Endothelial cell of umbilical vein (primary cell): Measurements from ENCODE around the gene EIF4B. TPM values are rescaled to one million over a fixed set of nuclear protein-coding genes. Genes with fewer than 3 reads are reported as not detected.

ENCODE experiments used
- BruUV-seq: library from RNA; stranded (reverse); fragments of 400-500 nt; replicated peaks from 2 replicates; lab custom pipeline; 2021; lab: Mats Ljungman, UMichigan
- CTCF ChIA-PET: fragments of 300-600, 350-600 bp; sonication (Branson Sonifier 250); formaldehyde crosslinking; loops from one replicate; lab custom pipeline; 2021; ENCODE audit warnings: antibody characterized with exemption, inconsistent platforms; lab: Charles Lee
- POLR2A ChIA-PET: fragments of 300-600, 350-600 bp; sonication (Branson Sonifier 250); formaldehyde crosslinking; loops from one replicate; lab custom pipeline; 2021; ENCODE audit warnings: antibody characterized with exemption, inconsistent platforms; lab: Charles Lee
- DNase-seq: peaks from one replicate; pipeline ENCODE4 v3.0.0-alpha.2; 2011; ENCODE audit warnings: low read depth, low spot score
- FAIRE-seq: peaks from 2 replicates; lab custom pipeline; 2011; peaks lifted over from hg19 to GRCh38; lab: Jason Lieb, UNC
- H2AFZ ChIP-seq: 2 replicates; pipeline ENCODE4 v1.6.0; 2012; ENCODE audit warnings: low read depth, low read length, control low read depth, inconsistent platforms
- H3K27ac ChIP-seq: 2 replicates; pipeline ENCODE4 v1.5.1; 2011; ENCODE audit warnings: low read depth, mild to moderate bottlenecking, control low read depth, low read length, moderate library complexity; ENCODE audit not compliant: insufficient read depth
- H3K27me3 ChIP-seq, 2 experiments: 2 replicates each; pipeline versions ENCODE4 v1.6.0 to v1.6.1; 2011; ENCODE audit warnings: low read length in 2 of 2, mixed read lengths in 1 of 2; ENCODE audit not compliant: control insufficient read depth in 2 of 2, insufficient read depth in 2 of 2
- H3K36me3 ChIP-seq, 2 experiments: 2 replicates in 1 of 2; 3 replicates in 1 of 2; pipeline ENCODE4 v1.5.1; 2011; ENCODE audit warnings: low read length in 2 of 2, mild to moderate bottlenecking in 1 of 2, moderate library complexity in 1 of 2; ENCODE audit not compliant: control insufficient read depth in 2 of 2, insufficient read depth in 2 of 2; ENCODE audit errors: extremely low read depth in 1 of 2
- H3K4me1 ChIP-seq: 3 replicates; pipeline ENCODE4 v1.5.1; 2011; ENCODE audit warnings: mild to moderate bottlenecking, low read length; ENCODE audit not compliant: control insufficient read depth, insufficient read depth; ENCODE audit errors: extremely low read depth
- H3K4me2 ChIP-seq: 2 replicates; pipeline ENCODE4 v1.6.1; 2011; ENCODE audit warnings: low read length, control low read depth, mixed read lengths; ENCODE audit not compliant: insufficient read depth
- H3K4me3 ChIP-seq, 3 experiments: fragments of 200-600 bp in 1 of 3; sonication (generic), shearing (Covaris generic) in 1 of 3; replicated peaks in 1 of 3; 2 replicates each; pipeline ENCODE4 v1.5.1; 2011 to 2016; ENCODE audit warnings: control low read depth in 3 of 3, low read length in 3 of 3, mild to moderate bottlenecking in 2 of 3, inconsistent platforms in 1 of 3, low read depth in 1 of 3, moderate library complexity in 1 of 3; ENCODE audit not compliant: insufficient read depth in 1 of 3
- H3K79me2 ChIP-seq: 2 replicates; pipeline ENCODE4 v1.6.0; 2012; ENCODE audit warnings: low read length, inconsistent platforms; ENCODE audit not compliant: control insufficient read depth, insufficient read depth
- H3K9ac ChIP-seq: replicated peaks from 2 replicates; pipeline ENCODE3; 2011; ENCODE audit warnings: low read length, control low read depth; ENCODE audit not compliant: insufficient read depth; ENCODE audit errors: extremely low read depth
- H3K9me1 ChIP-seq: replicated peaks from 3 replicates; pipeline ENCODE4 v1.6.0; 2011; ENCODE audit warnings: mild to moderate bottlenecking, low read length; ENCODE audit not compliant: control insufficient read depth, insufficient read depth; ENCODE audit errors: extremely low read depth
- H3K9me3 ChIP-seq: replicated peaks from 2 replicates; pipeline ENCODE4 v1.5.1; 2012; ENCODE audit warnings: low read length, inconsistent platforms; ENCODE audit not compliant: control insufficient read depth, insufficient read depth
- H4K20me1 ChIP-seq: replicated peaks from 2 replicates; pipeline ENCODE3; 2011; ENCODE audit warnings: mild to moderate bottlenecking, low read length; ENCODE audit not compliant: control insufficient read depth, insufficient read depth; ENCODE audit errors: extremely low read depth
- CTCF ChIP-seq, 2 donors: IDR thresholded peaks; 1 replicate in 1 of 2; 2 replicates in 1 of 2; pipeline ENCODE4 v1.5.1; 2011; ENCODE audit warnings: low read length in 2 of 2, mild to moderate bottlenecking in 2 of 2, moderate library complexity in 2 of 2, control low read depth in 1 of 2, inconsistent platforms in 1 of 2, low read depth in 1 of 2; ENCODE audit not compliant: insufficient read depth in 1 of 2; ENCODE audit errors: extremely low read depth in 1 of 2
- GATA2 ChIP-seq: IDR thresholded peaks from 2 replicates; pipeline ENCODE4 v1.7.0; 2011; ENCODE audit warnings: low read depth, mild to moderate bottlenecking, moderate library complexity, mixed read lengths, low read length; ENCODE audit not compliant: insufficient read length, insufficient read depth
- POLR2AphosphoS5 ChIP-seq: IDR thresholded peaks from 2 replicates; pipeline ENCODE4 v1.6.1; 2012; ENCODE audit warnings: low read depth, mild to moderate bottlenecking, control low read depth, low read length, moderate library complexity; ENCODE audit not compliant: insufficient read depth
- dilution Hi-C: fragments of 300-500 bp; cut with MboI; formaldehyde crosslinking; loops from one replicate; pipeline ENCODE4 v1.15.0; 2019; ENCODE audit warnings: low sequenced_read_pairs; ENCODE audit not compliant: extremely low pct_ligation_motif_present
- intact Hi-C: fragments of 100-400 bp; cut with micrococcal nuclease; formaldehyde crosslinking; loops from one replicate; pipeline ENCODE4 v1.10.0; 2022
- polyA plus RNA-seq, 4 experiments: library from polyadenylated mRNA; depleted of rRNA in 3 of 4; stranded (reverse) in 3 of 4; unstranded in 1 of 4; fragments of >200 nt; gene quantifications; 2 replicates each; pipeline versions ENCODE4 v1.2.1 to v1.2.3, GENCODE V29; 2011 to 2012; ENCODE audit warnings: missing spikeins in 1 of 4
- total RNA-seq: library from RNA; stranded (reverse); gene quantifications from 2 replicates; pipeline ENCODE4 v1.2.3, GENCODE V29; 2021

The EIF4B gene
- total and polyA plus RNA-seq, 2 donors (not counting 3 experiments of a cell fraction or from before 2014, with no cell fraction given), result 233 to 382 TPM

- peak; percentile 75 for DNase-seq
- no TSS peak for BruUV-seq
- Histone ChIP-seq H3K9me3 (no peaks in the 10 kb centered on the region), H3K79me2 (peaks cover 15% of the 10 kb centered on the region), H3K27ac (no peak overlapping the region), H3K4me1 (peaks cover 58% of the 10 kb centered on the region), H2AFZ (no peak overlapping the region), H3K27me3 (no peaks in the 10 kb centered on the region), H3K9me1 (no peaks in the 10 kb centered on the region), H4K20me1 (no peaks in the 10 kb centered on the region), H3K4me2 (no peak overlapping the region), H3K4me3 (no peak overlapping the region), H3K36me3 (peaks cover 0 to 16% of the 10 kb centered on the region in 2 experiments), H3K9ac (no peak overlapping the region)
- FAIRE-seq, result peak; percentile 94
- POLR2A ChIA-PET, result interaction anchor here (1.5 kb wide), 1 partner anchor 14 kb away, joined by 4 read pairs; no protein-coding TSS in a partner anchor
- TF ChIP-seq POLR2AphosphoS5 (peak; percentile 47), GATA2 (no peak)
- CTCF ChIA-PET, result interaction anchor here (0.8 to 5.2 kb wide), 9 partner anchors 9 to 269 kb away, joined by 3 to 79 read pairs (median 5); partner anchors contain the start of gene AAAS
- intact Hi-C loops (loop anchor here (5.0 kb wide), 1 partner anchor 45 kb away; the partner anchor contains the start of gene IGFBP6), dilution Hi-C loops (no loop called here)
Measured at GRCh38 chr12:53052419-53053217, 46.4 kb downstream of the EIF4B start.

GRCh38 chr12:53053218-53054111, 47.2 kb downstream of the EIF4B start:
- ChIA-PET CTCF (interaction anchor here (0.7 to 5.2 kb wide), 15 partner anchors 8 to 566 kb away, joined by 3 to 79 read pairs (median 4); partner anchors contain the start of genes AAAS and EIF4B), POLR2A (no interaction called here)
- peak; percentile 34 for DNase-seq
- no peak for TF ChIP-seq POLR2AphosphoS5
- TF ChIP-seq CTCF (IDR thresholded peaks at IDR 0.05; ENCODE audit: extremely low read depth in 1 of 2, insufficient read depth in 1 of 2, low read depth in 1 of 2, low read length in 2 of 2), result peak; percentile 73 to 76
- peak overlapping the region in 1 of 3 experiments; percentile 37 for H3K4me3 ChIP-seq
- peak; percentile 43 for FAIRE-seq
- H3K36me3 ChIP-seq, result peaks cover 0 to 25% of the 10 kb centered on the region in 2 experiments
- H3K79me2 ChIP-seq, result peaks cover 15% of the 10 kb centered on the region
- H3K9me1 ChIP-seq, result no peaks in the 10 kb centered on the region
- intact Hi-C loops, result loop anchor here (1.0 to 5.0 kb wide), 2 partner anchors 26 to 44 kb away; partner anchors contain the start of genes IGFBP6 and SPRYD3
- no peak overlapping the region for H2AFZ ChIP-seq
- H3K4me2 ChIP-seq, result peak overlapping the region; percentile 11
- dilution Hi-C loops, result no loop called here
- no TSS peak for BruUV-seq
- no peak overlapping the region for H3K27ac ChIP-seq
- H3K9me3 ChIP-seq, result no peaks in the 10 kb centered on the region
- no peak overlapping the region for H3K9ac ChIP-seq
- no peaks in the 10 kb centered on the region for H4K20me1 ChIP-seq
- peaks cover 50% of the 10 kb centered on the region for H3K4me1 ChIP-seq
- H3K27me3 ChIP-seq, result no peaks in the 10 kb centered on the region
